Umbilical cord (tissue), 2 donors: ENCODE measurements around the gene KLB. TPM values are rescaled to one million over a fixed set of nuclear protein-coding genes. Genes with fewer than 3 reads are reported as not detected.
A peak's percentile ranks its signal among the peaks of the same experiment; 100 is the strongest.
"Not testable (repeated sequence)": the region's sequence is repeated elsewhere in the genome, so short reads cannot be mapped to it uniquely, and the experiment has no call there.

Source experiments
- DNase-seq: peaks from one replicate; pipeline ENCODE4 v3.0.0-alpha.2; 2015; ENCODE audit warnings: low spot score
- total RNA-seq: library from RNA; depleted of rRNA; stranded (reverse); fragments of >200 nt; gene quantifications from one replicate; pipeline ENCODE4 v1.2.3, GENCODE V29; 2014; ENCODE audit warnings: low replicate concordance; ENCODE audit not compliant: insufficient read depth

The KLB gene
- 1.4 TPM for total RNA-seq

- no peak for DNase-seq
Observed at GRCh38 chr4:39406763-39407583, at the start of gene KLB. TSS of gene KLB (plus strand) at chr4:39406930. CDS start at chr4:39406950, 20 bp downstream.

GRCh38 chr4:39357002-39357401 lies 49.7 kb upstream of the KLB start:
- DNase-seq: no peak

- DNase-seq: not testable (repeated sequence)
Observed at GRCh38 chr4:39360611-39361010, 46.1 kb upstream of the KLB start.

GRCh38 chr4:39362827-39363226 lies 43.9 kb upstream of the KLB start:
- DNase-seq: no peak

- DNase-seq: no peak
Observed at GRCh38 chr4:39363773-39364393, 42.8 kb upstream of the KLB start.

- DNase-seq: no peak
Observed at GRCh38 chr4:39365360-39365759, 41.4 kb upstream of the KLB start.

GRCh38 chr4:39365830-39366771 lies 40.6 kb upstream of the KLB start, which contains the start of gene RFC1:
TSS of gene RFC1 (minus strand) at chr4:39366362. CDS start at chr4:39366241, 121 bp downstream.
- peak; percentile 94 for DNase-seq

- DNase-seq: no peak
Observed at GRCh38 chr4:39367166-39367565, 39.6 kb upstream of the KLB start.

- no peak for DNase-seq
Observed at GRCh38 chr4:39369301-39369700, 37.4 kb upstream of the KLB start.

- not testable (repeated sequence) for DNase-seq
Observed at GRCh38 chr4:39371209-39371608, 35.5 kb upstream of the KLB start.

- DNase-seq: no peak
Observed at GRCh38 chr4:39375478-39375877, 31.3 kb upstream of the KLB start.

GRCh38 chr4:39383690-39384089 lies 23.0 kb upstream of the KLB start:
- no peak for DNase-seq

- no peak for DNase-seq
Observed at GRCh38 chr4:39384563-39384962, 22.2 kb upstream of the KLB start.

- DNase-seq: no peak
Observed at GRCh38 chr4:39390603-39391002, 16.1 kb upstream of the KLB start.

GRCh38 chr4:39394706-39395105 lies 12.0 kb upstream of the KLB start:
- DNase-seq: no peak

- DNase-seq: not testable (repeated sequence)
Observed at GRCh38 chr4:39401640-39402039, 5.1 kb upstream of the KLB start.

- no peak for DNase-seq
Observed at GRCh38 chr4:39407584-39407885, 805 bp downstream of the KLB start.

GRCh38 chr4:39410415-39410814 lies 3.7 kb downstream of the KLB start:
- no peak for DNase-seq

- not testable (repeated sequence) for DNase-seq
Observed at GRCh38 chr4:39411561-39411960, 4.8 kb downstream of the KLB start.

- peak; percentile 7 for DNase-seq
Observed at GRCh38 chr4:39415678-39416283, 9.1 kb downstream of the KLB start.

- DNase-seq: no peak
Observed at GRCh38 chr4:39422247-39422646, 15.5 kb downstream of the KLB start.

GRCh38 chr4:39425297-39425696 lies 18.6 kb downstream of the KLB start:
- not testable (repeated sequence) for DNase-seq
